Esophagus (tissue), 2 donors: Measurements from ENCODE around the gene SH3YL1. TPM values are rescaled to one million over a fixed set of nuclear protein-coding genes. Genes with fewer than 3 reads are reported as not detected.
A peak's percentile ranks its signal among the peaks of the same experiment; 100 is the strongest.

Experiments used
- H3K27ac ChIP-seq, 2 donors: one replicate each; pipeline ENCODE4 v1.5.1; 2013; ENCODE audit warnings: low read depth in 2 of 2, mild to moderate bottlenecking in 2 of 2, inconsistent platforms in 1 of 2, low read length in 1 of 2, moderate library complexity in 1 of 2
- H3K27me3 ChIP-seq, 2 donors: one replicate each; pipeline ENCODE4 v1.6.1; 2013; ENCODE audit warnings: low read length in 2 of 2, control low read depth in 1 of 2, mild to moderate bottlenecking in 1 of 2; ENCODE audit not compliant: insufficient read depth in 2 of 2, control insufficient read depth in 1 of 2
- H3K36me3 ChIP-seq, 2 donors: one replicate each; pipeline ENCODE4 v1.6.1; 2013; ENCODE audit warnings: low read length in 1 of 2; ENCODE audit not compliant: control insufficient read depth in 2 of 2, insufficient read depth in 2 of 2
- H3K4me1 ChIP-seq, 2 donors: one replicate each; pipeline ENCODE4 v1.6.1; 2013; ENCODE audit warnings: low read length in 1 of 2; ENCODE audit not compliant: control insufficient read depth in 2 of 2, insufficient read depth in 2 of 2
- H3K4me3 ChIP-seq, 2 donors: one replicate each; pipeline ENCODE4 v1.5.1; 2013; ENCODE audit warnings: low read length in 2 of 2, mild to moderate bottlenecking in 2 of 2, low read depth in 1 of 2, moderate library complexity in 1 of 2
- H3K9me3 ChIP-seq, 2 donors: one replicate each; pipeline ENCODE4 v1.6.1; 2013; ENCODE audit warnings: mild to moderate bottlenecking in 2 of 2, low read depth in 1 of 2, low read length in 1 of 2, moderate library complexity in 1 of 2; ENCODE audit not compliant: control insufficient read depth in 2 of 2, insufficient read depth in 1 of 2
- WGBS, 2 donors: extraction: QIAGEN DNeasy Blood & Tissue Kit; methylation state at CpG; one replicate each; pipeline ENCODE4 v1.1.7; 2013; 5-methylcytosine and 5-hydroxymethylcytosine counted together
- polyA plus RNA-seq, 2 donors: library from polyadenylated mRNA; stranded (reverse); fragments of 200-250 nt; gene quantifications; one replicate each; pipeline ENCODE4 v1.2.3, GENCODE V29; 2013
- donor health status: healthy with polysubstance abuse.
- donor health status: Bipolar disorder and iron deficiency.

The SH3YL1 gene
- polyA plus RNA-seq, 2 donors: 57.0 to 72.5 TPM

GRCh38 chr2:274503-274902 lies 10.7 kb upstream of the SH3YL1 start:
- H3K27ac ChIP-seq: no peak overlapping the region
- H3K4me1 ChIP-seq: no peaks in the 10 kb centered on the region
- peaks cover 7 to 23% of the 10 kb centered on the region in 2 donors for H3K36me3 ChIP-seq
- H3K9me3 ChIP-seq: no peaks in the 10 kb centered on the region
- H3K4me3 ChIP-seq: no peak overlapping the region
- no peaks in the 10 kb centered on the region for H3K27me3 ChIP-seq
- WGBS, 2 donors: 98% methylated on average over 3 of the region's 3 CpGs

DNA sequence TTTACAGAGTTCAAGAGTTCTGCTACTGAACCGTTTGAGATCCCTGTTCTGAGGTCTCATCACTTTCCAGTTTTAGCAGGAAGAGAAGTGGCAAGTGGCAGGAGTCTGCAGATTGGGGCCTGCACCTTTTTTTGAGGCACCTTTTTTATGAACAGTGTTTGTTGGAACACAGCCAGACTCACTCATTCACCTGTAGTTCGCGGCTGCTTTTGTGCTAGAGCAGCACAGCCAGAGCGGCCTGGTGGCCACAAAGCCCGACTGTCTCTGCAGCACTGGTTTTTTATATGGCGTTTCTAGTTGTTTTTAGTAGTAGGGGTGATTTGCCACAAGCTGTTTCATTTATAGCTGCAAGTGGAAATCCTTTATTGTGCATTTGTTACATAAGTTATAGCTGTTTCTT lies 9.5 kb upstream of the SH3YL1 start:
- H3K4me3 ChIP-seq: no peak overlapping the region
- 38 to 46% methylated on average over 6 of the region's 6 CpGs for WGBS, 2 donors
- no peak overlapping the region for H3K27ac ChIP-seq
- H3K27me3 ChIP-seq: no peaks in the 10 kb centered on the region
- H3K9me3 ChIP-seq: no peaks in the 10 kb centered on the region
- no peaks in the 10 kb centered on the region for H3K4me1 ChIP-seq
- H3K36me3 ChIP-seq: peaks cover 4 to 21% of the 10 kb centered on the region in 2 donors

GRCh38 chr2:271917-272316 lies 8.1 kb upstream of the SH3YL1 start:
- Histone ChIP-seq H3K9me3 (no peaks in the 10 kb centered on the region), H3K27me3 (no peaks in the 10 kb centered on the region), H3K36me3 (peaks cover 0 to 13% of the 10 kb centered on the region in 2 donors), H3K4me3 (no peak overlapping the region), H3K4me1 (no peaks in the 10 kb centered on the region), H3K27ac (no peak overlapping the region)
- WGBS, 2 donors: 94 to 95% methylated on average over 12 of the region's 12 CpGs

GRCh38 chr2:270861-271260 lies 7.0 kb upstream of the SH3YL1 start:
- no peak overlapping the region for H3K27ac ChIP-seq
- H3K4me1 ChIP-seq: no peaks in the 10 kb centered on the region
- H3K27me3 ChIP-seq: no peaks in the 10 kb centered on the region
- H3K4me3 ChIP-seq: no peak overlapping the region
- WGBS, 2 donors: 95 to 98% methylated on average over 4 of the region's 4 CpGs
- H3K9me3 ChIP-seq: no peaks in the 10 kb centered on the region
- H3K36me3 ChIP-seq: peaks cover 0 to 9% of the 10 kb centered on the region in 2 donors

DNA sequence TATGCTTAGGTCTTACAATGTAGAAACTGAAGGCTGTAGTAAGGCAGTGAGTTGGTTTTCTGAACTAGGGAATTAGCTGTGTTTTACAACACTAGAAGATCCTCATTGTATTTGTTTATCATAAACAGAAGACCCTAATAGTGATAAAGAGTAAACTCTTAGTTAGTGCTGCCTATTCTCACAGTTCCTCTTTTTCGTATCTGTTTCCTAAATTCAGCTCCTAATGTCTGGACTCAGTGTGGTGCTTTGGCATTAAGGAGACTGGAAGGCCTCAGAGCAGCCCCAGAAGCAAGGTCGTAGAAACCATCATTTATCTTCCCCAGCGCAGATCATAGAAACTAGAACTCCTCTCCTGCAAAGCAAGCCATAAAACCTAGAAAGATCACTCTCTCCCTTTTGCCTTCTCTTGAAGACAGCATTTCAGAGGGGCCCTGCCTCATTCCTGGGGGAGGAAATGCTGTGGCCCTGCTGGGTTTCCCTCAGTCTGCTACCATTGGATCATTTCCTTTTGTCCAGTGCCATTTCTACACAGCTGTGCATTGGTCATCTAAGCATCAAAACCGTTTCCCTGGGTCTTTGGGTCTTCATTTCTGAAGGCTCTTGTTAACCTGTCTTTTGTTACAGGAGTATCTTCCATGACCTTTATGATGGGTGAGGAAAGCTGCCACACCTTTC lies 5.7 kb upstream of the SH3YL1 start:
- no peaks in the 10 kb centered on the region for H3K4me1 ChIP-seq
- H3K27ac ChIP-seq: no peak overlapping the region
- H3K27me3 ChIP-seq: no peaks in the 10 kb centered on the region
- H3K4me3 ChIP-seq: no peak overlapping the region
- H3K9me3 ChIP-seq: no peaks in the 10 kb centered on the region
- 66 to 70% methylated on average over 4 of the region's 4 CpGs for WGBS, 2 donors
- H3K36me3 ChIP-seq: peaks cover 0 to 9% of the 10 kb centered on the region in 2 donors

GRCh38 chr2:268323-268722 lies 4.5 kb upstream of the SH3YL1 start:
- Histone ChIP-seq H3K36me3 (peaks cover 0 to 8% of the 10 kb centered on the region in 2 donors), H3K27ac (no peak overlapping the region), H3K4me3 (no peak overlapping the region), H3K4me1 (no peaks in the 10 kb centered on the region), H3K27me3 (no peaks in the 10 kb centered on the region), H3K9me3 (no peaks in the 10 kb centered on the region)

DNA sequence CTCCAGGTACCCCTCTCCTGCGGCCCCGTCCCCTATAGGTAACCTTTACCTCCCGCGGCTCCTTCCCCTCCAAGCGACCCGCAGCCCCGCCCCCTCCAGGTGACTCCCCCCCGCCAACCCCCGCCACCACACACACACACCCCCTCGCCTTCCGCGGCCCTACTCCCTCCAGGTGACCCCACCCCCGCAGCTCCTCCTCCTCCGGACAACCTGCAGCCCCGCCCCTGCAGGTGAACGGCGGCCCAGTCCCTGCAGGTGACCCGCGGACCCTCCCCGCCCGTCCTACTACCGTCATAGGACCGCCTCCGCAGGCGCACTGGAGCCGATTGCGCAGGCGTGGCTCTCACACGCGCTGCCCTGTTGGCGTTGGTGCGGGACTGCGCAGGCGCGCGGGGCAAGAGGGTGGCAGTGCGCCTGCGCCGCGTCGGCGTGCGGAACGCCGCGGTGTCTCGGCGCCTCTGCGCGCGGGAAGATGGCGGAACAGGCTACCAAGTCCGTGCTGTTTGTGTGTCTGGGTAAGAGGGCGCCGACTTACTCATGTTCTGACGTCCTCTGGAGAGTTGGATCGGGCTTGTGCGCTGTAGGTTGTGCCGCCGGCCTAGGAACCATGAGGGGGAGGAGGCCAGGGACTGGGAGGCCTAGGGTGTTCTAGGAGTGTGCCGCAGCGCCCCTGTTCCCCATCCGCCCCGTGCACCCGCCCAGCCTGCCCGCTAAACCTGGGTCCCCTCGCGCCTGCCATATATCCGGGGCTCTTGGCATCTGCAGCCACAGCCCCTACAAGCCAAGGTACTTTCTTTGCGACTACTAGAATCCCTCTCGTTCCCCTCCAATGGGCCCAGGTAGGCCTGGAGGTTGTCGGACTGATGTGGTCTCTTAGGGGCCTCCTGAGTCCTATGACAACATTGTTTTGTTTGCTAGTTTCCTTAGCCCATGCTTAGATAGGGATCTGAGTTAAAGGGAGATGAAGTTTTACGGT lies 949 bp upstream of the SH3YL1 start, which contains the start of gene ACP1:
TSS of gene ACP1 (plus strand) at position 455 of the 976 bp plus-strand sequence. CDS start at position 473, 18 bp downstream.
- no peaks in the 10 kb centered on the region for H3K4me1 ChIP-seq
- H3K36me3 ChIP-seq: no peaks in the 10 kb centered on the region
- H3K27ac ChIP-seq: peak within 1 kb of the TSS; percentile 93 to 96
- no peaks in the 10 kb centered on the region for H3K27me3 ChIP-seq
- H3K9me3 ChIP-seq: no peaks in the 10 kb centered on the region
- 0 to 1% methylated on average over 62 to 72 of the region's 73 CpGs for WGBS, 2 donors
- H3K4me3 ChIP-seq: peak within 1 kb of the TSS; percentile 94 to 97

DNA sequence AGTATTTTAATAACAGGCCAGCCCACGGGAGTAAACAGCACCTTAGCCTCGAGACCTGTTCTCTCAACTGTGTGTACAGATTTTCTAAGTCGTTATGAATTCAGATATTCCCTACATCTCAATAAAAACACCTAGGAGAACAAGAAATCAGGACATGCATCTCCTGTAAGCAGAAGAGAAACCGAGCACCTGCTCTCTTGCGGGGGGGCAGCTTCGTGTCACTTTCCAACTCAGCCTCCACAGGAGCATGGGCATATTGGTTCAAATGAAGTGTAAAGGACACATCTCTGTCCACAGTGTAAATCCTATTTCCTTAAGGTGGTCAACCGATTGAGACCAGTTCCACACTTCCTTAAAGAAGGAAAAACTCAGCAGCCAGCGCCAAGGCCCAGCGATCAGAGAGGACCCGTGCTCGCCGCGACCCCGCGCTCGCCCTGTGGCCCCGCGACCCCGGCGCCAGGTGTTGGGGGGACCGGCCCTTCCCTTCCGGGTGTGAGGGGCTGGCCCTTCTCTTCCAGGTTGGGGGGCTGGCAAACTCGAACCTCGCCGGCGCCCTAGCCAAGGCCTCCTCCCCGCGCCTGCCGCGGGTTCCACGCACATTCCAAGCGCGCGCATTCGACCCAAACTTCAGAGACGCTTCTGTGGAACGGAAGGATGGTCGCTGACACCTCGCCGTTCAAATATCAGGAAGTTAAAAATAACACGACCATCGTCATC lies 652 bp downstream of the SH3YL1 start:
- no peaks in the 10 kb centered on the region for H3K36me3 ChIP-seq
- H3K27ac ChIP-seq: peak overlapping the region; percentile 82 to 91
- H3K9me3 ChIP-seq: no peaks in the 10 kb centered on the region
- no peaks in the 10 kb centered on the region for H3K27me3 ChIP-seq
- H3K4me3 ChIP-seq: peak overlapping the region; percentile 94 to 97
- WGBS, 2 donors: 28 to 29% methylated on average over 42 of the region's 42 CpGs
- no peaks in the 10 kb centered on the region for H3K4me1 ChIP-seq

GRCh38 chr2:262117-262516 lies 1.7 kb downstream of the SH3YL1 start:
- H3K9me3 ChIP-seq: no peaks in the 10 kb centered on the region
- 43 to 53% methylated on average over 3 of the region's 3 CpGs for WGBS, 2 donors
- H3K4me3 ChIP-seq: peak overlapping the region in 1 of 2 donors; percentile 19
- H3K27me3 ChIP-seq: no peaks in the 10 kb centered on the region
- H3K4me1 ChIP-seq: no peaks in the 10 kb centered on the region
- H3K27ac ChIP-seq: peak overlapping the region in 1 of 2 donors; percentile 68
- no peaks in the 10 kb centered on the region for H3K36me3 ChIP-seq
